ENCODE results near the gene SMIM41.

Gene SMIM41

DNA sequence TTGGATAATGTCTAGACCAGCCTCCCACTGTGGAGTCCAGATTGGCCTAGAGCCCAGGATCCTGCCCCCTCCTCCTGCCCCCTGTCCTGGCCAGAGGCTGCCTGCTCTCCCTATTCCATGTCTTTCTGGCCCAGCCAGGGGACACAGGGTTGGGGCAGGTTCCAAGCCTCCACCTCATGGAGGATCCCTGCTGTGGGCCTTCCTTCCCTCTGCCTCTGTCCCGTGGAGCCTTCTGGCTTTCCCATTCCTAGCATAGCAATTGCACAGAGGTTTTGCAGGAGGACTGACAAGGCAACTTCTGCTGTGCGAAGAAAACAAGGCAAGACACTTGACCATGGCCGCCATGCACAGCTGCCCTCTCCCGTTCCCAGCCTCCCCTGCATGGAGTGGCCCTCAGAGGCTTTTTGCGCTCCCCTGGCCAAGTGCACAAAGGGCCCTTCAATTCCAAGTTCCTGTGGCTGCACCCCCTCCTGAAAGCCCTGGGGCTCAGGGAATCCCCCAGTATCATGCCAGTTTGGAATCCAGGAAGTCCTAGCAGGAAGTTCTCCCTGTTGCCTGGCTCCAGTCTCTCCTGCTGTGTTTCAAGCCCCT, 70.2 kb downstream of the SMIM41 start:
- no peak for DNase-seq

DNA sequence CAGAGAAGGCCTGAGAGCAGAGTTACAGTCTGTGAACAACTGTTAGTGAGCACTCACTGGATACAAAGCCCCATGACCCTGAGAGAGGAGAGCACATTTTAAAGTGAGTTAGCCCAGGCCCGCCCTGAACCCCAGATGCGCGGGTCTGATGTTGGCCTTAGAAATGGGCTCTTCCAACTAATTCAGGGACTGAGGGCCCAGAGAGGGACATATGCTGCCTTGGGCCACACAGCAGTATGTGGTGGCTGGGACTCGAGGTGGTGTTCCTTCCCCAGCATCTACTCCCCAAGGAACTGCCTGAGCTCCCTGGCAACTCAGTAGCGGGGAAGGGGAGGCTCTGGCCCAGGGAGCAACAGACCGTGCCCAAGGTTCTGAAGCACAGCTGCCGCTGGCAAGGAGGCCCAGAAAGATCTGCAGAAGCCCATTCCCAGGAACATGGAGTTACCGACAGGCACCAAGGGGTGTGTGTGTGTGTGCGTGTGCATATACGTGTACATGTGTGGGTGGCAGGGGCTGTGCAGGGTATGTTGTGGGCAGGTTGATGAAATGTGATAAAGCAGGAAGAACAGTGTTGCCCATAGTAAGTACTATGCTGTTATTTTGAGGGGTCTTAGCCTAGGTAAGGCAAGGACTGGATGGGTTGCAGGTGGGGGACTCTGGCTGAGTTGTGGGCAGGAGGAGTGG, 71.8 kb downstream of the SMIM41 start:
- no peak for DNase-seq

DNA sequence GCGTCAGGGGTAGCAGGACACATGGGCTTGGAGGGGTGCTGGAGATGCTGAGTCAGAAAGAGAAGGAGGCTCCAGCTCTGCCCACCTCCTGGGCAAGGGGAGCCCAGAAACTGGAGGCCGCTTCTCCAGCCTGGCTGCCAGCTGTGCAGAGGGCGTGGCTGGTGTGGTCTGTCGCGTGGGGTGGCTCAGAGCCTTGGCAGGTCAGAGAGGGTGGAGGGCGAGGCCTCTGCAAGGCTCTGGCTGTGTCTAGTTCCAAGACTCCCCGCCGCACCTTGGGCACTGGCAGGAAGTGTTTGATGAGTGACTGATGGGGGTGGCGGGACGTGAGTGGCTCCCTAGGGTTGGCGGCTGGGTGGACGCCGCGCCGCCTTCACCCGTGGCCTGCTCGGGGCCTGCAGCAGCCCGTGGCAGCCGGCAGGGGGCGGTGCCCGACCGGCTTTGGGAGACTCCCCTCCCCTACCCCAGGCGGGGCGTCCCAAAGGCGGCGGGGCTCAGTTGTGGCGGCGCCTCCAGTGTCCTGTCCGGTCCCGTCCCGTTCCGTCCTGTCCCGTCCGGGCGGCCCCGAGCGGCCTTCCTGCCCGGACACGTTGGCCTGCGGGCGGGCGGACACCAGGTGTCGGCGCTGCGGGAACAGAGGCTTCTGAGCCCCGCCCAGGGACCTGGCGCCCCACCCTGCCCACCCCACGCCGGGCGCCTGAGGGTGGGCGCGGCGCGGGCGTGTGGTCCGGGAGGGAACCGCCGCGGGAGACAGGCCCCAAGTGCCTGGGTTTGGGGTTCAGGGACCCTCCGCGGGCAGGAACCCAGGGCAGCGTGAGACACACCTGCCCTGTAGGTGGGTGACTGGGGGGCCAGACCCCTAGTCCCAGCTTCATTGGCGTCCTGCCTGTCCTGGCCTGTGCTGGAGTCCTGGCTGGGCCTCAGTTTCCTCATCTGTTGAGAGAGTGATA, 72.6 kb downstream of the SMIM41 start:
- DNase-seq = peak; percentile 91

DNA sequence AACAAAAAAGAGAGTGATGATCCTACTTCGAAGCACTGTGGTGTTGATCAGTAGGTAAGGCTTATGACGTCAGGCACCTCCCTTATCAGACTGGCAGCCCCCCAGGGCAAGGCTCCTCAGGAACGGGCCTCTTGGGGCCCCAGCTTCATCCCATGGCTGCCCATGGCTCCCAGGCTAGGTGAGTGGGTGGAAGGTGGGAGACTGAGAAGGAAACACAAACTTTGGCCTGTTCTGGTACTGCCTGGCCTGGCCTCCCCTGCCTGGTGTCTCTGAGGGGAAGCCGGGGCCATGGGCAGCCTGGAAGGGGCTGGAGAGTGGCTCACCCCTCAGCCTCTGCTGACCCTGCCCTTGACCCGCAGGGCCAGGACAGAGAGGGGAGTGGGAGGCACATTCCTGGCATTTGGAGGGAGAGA, 73.4 kb downstream of the SMIM41 start:
- DNase-seq = no peak

DNA sequence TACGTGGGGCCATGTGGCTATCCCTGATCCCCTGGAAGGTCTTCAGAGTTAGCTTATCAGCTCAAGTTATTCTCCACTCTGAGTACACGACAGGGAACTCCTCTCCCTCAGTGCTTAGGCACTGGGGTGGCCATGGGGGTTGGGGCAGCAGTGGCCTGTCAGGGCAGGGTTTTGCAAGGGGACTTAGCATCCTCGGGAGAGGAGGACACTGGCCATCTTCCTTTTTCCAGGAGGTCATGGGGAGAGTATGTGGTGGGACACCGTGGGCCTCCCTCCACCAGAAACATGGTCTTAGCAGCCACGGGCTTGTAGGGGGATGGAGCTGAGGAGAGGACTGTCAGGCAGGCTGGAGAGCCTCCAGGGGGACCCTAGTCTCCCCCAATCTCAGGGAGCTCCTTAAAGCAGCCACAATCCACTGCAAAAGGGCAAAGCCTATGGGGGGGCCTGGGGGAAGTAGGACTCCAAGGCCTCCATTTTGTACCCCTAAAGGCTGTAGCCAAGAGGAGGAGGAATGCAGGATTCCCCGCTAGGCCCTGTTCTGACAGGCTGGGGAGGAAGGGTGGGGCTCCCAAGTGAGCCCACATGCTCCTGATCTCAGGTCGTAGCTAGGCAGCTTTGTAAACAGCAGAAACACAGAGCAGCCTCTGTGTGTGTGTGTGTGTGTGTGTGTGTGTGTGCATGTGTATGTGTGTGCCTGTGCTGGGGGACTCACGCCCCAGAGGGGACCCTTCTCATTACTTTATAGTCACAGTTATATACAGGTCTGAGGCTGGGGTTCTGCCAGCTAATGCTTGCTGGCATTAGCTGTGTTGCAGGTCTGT, 75.8 kb downstream of the SMIM41 start:
- DNase-seq = peak; percentile 75

DNA sequence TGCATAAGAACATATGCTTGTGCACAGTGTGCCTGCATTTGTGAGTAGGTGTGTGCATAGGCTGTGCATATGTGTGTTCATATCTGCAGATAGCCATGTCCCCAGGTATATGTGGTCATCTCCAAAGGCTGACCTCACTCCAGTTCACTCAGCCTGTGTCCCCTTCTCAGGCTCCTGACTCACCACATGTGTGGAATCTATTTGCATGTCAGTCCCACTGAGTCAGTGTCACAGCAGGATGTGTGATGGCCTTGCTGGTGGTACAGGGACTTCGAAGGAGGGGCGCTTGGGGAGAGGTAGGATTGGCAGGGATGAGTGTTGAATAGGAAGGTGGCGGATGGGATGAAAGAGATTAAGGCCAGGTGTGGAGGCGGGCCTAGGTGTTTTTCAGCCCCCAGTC, 76.8 kb downstream of the SMIM41 start:
- DNase-seq = no peak

DNA sequence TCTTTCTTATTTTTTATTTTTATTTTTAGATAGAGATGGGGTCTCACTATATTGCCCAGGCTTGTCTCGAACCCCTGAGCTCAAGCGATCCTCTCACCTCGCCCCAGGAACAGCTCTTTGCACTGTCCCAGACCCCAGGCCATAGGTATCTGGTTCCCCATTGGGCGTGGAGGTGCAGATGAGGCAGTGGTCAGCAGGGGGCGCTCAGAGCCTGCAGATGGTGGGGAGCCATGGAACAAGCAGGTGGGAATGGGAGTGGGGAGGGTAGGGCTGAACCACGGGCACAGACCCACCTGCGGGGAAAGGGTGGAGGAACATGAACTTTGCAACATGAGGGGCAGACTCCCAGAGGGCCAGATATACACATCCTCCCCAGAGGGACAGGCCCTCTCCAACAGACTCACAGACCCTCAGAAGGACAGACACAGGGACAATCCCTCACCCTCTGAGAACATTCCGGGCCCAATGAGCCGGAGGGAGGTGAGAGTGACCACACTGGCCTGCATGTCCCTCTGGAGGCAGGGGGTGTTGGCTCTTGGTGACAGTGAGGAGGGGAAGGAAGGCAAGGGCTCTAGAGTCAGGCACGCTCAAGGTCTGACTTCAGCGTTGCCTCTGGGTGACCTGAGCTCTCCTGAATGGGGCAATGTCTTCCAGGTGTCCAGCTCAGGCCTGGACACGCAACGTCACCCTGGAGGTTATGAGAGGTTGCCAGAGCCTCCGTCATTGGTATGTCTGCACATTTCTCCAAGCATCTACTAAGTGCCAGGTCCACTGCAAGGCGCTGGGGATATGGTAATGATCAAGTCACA, 77.5 kb downstream of the SMIM41 start:
- peak; percentile 91 for DNase-seq

DNA sequence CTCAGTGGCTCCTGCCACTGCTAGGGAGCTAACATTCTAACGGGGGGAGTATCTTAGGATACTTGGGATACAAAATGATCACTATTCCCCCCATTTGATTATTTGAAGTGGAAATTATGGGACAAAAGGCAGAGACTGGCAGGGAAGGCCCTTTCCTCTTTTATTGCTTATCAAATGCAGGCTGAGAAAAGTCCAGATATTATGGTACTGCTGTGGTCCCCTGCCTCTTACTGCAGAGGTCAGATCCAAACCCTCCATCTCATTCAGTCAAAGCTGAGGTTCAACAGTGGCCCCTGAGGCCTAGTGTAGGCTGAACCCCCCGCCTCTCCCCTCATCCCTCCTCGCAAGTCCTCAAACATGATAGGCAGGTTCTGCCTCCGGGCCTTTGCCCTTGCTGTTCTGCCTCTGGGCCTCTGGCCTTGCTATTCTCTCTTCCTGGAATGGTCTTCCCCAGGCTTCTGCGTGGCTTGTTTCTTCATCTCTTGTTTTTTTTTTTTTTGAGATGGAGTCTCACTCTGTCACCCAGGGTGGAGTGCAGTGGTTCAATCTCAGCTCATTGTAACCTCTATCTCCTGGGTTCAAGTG, 78.2 kb downstream of the SMIM41 start:
- DNase-seq = no peak
